ENCODE data around the gene TC2N.
A peak's percentile ranks its signal among the peaks of the same experiment; 100 is the strongest.
"Not testable (repeated sequence)": the region's sequence is repeated elsewhere in the genome, so short reads cannot be mapped to it uniquely, and the experiment has no call there.

Gene TC2N

GRCh38 chr14:91866511-91867295, 633 bp downstream of the TC2N start:
- no peak for DNase-seq

GRCh38 chr14:91866061-91866460, 1.3 kb downstream of the TC2N start:
- peak in 1 of 2 experiments; percentile 57 for DNase-seq

- no peak for DNase-seq
Measured at GRCh38 chr14:91862417-91862816, 4.9 kb downstream of the TC2N start.

- no peak for DNase-seq
Measured at GRCh38 chr14:91861091-91861490, 6.2 kb downstream of the TC2N start.

- DNase-seq = no peak
Measured at GRCh38 chr14:91860238-91860637, 7.1 kb downstream of the TC2N start.

- DNase-seq = no peak
Measured at GRCh38 chr14:91858536-91859275, 8.6 kb downstream of the TC2N start.

- no peak for DNase-seq
Measured at GRCh38 chr14:91857614-91858013, 9.7 kb downstream of the TC2N start.

GRCh38 chr14:91854327-91854934, 12.9 kb downstream of the TC2N start:
- no peak for DNase-seq

- DNase-seq = no peak
Measured at GRCh38 chr14:91851563-91851962, 15.8 kb downstream of the TC2N start.

GRCh38 chr14:91848504-91849001, 18.8 kb downstream of the TC2N start:
- no peak for DNase-seq

GRCh38 chr14:91847693-91848092, 19.6 kb downstream of the TC2N start:
- no peak for DNase-seq

GRCh38 chr14:91845652-91846051, 21.7 kb downstream of the TC2N start:
- no peak for DNase-seq

- not testable (repeated sequence) for DNase-seq
Measured at GRCh38 chr14:91845056-91845455, 22.3 kb downstream of the TC2N start.

- DNase-seq = no peak
Measured at GRCh38 chr14:91844029-91844428, 23.3 kb downstream of the TC2N start.

GRCh38 chr14:91843437-91843836, 23.9 kb downstream of the TC2N start:
- no peak for DNase-seq

GRCh38 chr14:91841065-91841464, 26.3 kb downstream of the TC2N start:
- no peak for DNase-seq

- DNase-seq = no peak
Measured at GRCh38 chr14:91839749-91840148, 27.6 kb downstream of the TC2N start.

GRCh38 chr14:91837076-91837475, 30.3 kb downstream of the TC2N start:
- DNase-seq = no peak

GRCh38 chr14:91835920-91836843, 31.2 kb downstream of the TC2N start:
- DNase-seq = peak; percentile 81 to 84

- no peak for DNase-seq
Measured at GRCh38 chr14:91835197-91835919, 32.0 kb downstream of the TC2N start.

- no peak for DNase-seq
Measured at GRCh38 chr14:91834571-91834970, 32.8 kb downstream of the TC2N start.

GRCh38 chr14:91831337-91831736, 36.0 kb downstream of the TC2N start:
- DNase-seq = no peak
